Measurements from ENCODE around the gene NPAS2. TPM values are rescaled to one million over a fixed set of nuclear protein-coding genes. Genes with fewer than 3 reads are reported as not detected.

The NPAS2 gene
- total and polyA plus RNA-seq, 2 of the 8 experiments (the other 6 are each of a cell fraction or from before 2014, with no cell fraction given) = 1.8 to 1.9 TPM

DNA sequence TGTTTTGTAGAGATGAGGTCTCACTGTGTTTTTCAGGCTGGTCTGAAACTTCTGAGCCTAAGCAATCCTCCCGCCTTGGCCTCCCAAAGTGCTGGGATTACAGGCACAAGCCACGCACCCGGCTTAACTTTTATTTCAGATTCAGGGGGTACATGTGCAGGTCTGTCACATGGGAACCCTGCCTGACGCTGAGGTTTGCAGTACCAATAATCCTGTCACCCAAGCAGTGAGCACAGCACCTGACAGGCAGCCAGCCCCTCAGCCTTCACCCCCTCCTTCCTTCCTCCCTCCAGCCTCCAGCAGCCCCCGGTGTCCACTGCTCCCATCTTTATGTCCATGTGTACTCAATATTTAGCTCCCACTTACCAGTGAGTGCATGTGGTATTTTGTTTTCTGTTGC lies 136.1 kb downstream of the NPAS2 start:
- no peak overlapping the region for H4K8ac ChIP-seq (ENCODE audit: extremely low read depth, insufficient read depth, low read length)
- H3K79me1 ChIP-seq (ENCODE audit: low read depth, low read length) = no peaks in the 10 kb centered on the region
- H3K4me2 ChIP-seq (ENCODE audit: insufficient read depth in 1 of 2, low read depth in 2 of 2, low read length in 2 of 2) = no peak overlapping the region
- no peaks in the 10 kb centered on the region for H4K20me1 ChIP-seq (replicated peaks in 1 of 2; ENCODE audit: control insufficient read depth in 1 of 2, insufficient read depth in 2 of 2, low read length in 2 of 2)
- H2BK120ac ChIP-seq (replicated peaks; ENCODE audit: low read depth, low read length) = no peak overlapping the region
- no peak overlapping the region for H2BK20ac ChIP-seq (ENCODE audit: low read length)
- no peak overlapping the region for H3K4ac ChIP-seq (replicated peaks; ENCODE audit: insufficient read length, low read depth, low read length)
- H3K9ac ChIP-seq (replicated peaks in 1 of 4; ENCODE audit: extremely low read depth in 1 of 4, low read depth in 3 of 4, low read length in 3 of 4) = no peak overlapping the region
- 95% methylated on average over 5 of the region's 5 CpGs; no CpG with 5 or more reads in 1 of the 2 experiments for WGBS, 2 experiments (ENCODE audit: extremely low coverage in 1 of 2, insufficient coverage in 1 of 2, insufficient read length in 1 of 2, insufficient replicate concordance in 2 of 2, low coverage in 1 of 2, low lambda C conversion rate in 2 of 2, missing lambda C conversion rate in 1 of 2)
- no peaks in the 10 kb centered on the region for H3K36me3 ChIP-seq (ENCODE audit: control insufficient read depth in 2 of 4, insufficient read depth in 4 of 4, low read length in 3 of 4)
- H3K14ac ChIP-seq (ENCODE audit: insufficient read length) = no peak overlapping the region
- ChIA-PET CTCF (ENCODE audit: partially characterized antibody) (interaction anchor here (1.7 kb wide), 1 partner anchor 18 kb away, joined by 5 read pairs; no protein-coding TSS in a partner anchor), POLR2A (ENCODE audit: partially characterized antibody) (no interaction called here)
- H3K9me3 ChIP-seq (ENCODE audit: insufficient read depth in 2 of 2, low read depth in 1 of 2, low read length in 1 of 2) = no peaks in the 10 kb centered on the region
- no peak overlapping the region for H2BK12ac ChIP-seq (ENCODE audit: low read depth, low read length)
- H3K18ac ChIP-seq (ENCODE audit: extremely low read depth, low read length) = no peak overlapping the region
- DNase-seq (ENCODE audit: low read depth in 1 of 2, low spot score in 2 of 2) = no peak
- no peak overlapping the region for H3K56ac ChIP-seq (replicated peaks; ENCODE audit: insufficient read length, low read depth, low read length)
- H4K5ac ChIP-seq (ENCODE audit: insufficient read length, low read depth, low read length) = no peak overlapping the region
- no peaks in the 10 kb centered on the region for H3K27me3 ChIP-seq (replicated peaks in 1 of 4; ENCODE audit: control insufficient read depth in 3 of 4, extremely low read depth in 1 of 4, insufficient read depth in 3 of 4, low read length in 3 of 4)
- no peak for TF ChIP-seq RXRA (IDR thresholded peaks at IDR 0.05; ENCODE audit: insufficient read depth, low read depth, low read length)
- no peak for TF ChIP-seq RAD21 (IDR thresholded peaks at IDR 0.05 in 1 of 2, conservative IDR thresholded peaks at IDR 0.05 in 1 of 2; ENCODE audit: low read depth in 2 of 2, low read length in 2 of 2)
- no peak for TF ChIP-seq ZNF274 (IDR thresholded peaks at IDR 0.05; ENCODE audit: borderline replicate concordance, extremely low read depth, low read length)
- no peak for TF ChIP-seq BACH1 (IDR thresholded peaks at IDR 0.05; ENCODE audit: low read length)
- no peak for TF ChIP-seq TCF12 (IDR thresholded peaks at IDR 0.05; ENCODE audit: low read depth, low read length)
- TF ChIP-seq SIX5 (IDR thresholded peaks at IDR 0.05; ENCODE audit: low read depth, low read length) = no peak
- TF ChIP-seq SP2 (IDR thresholded peaks at IDR 0.05; ENCODE audit: low read length) = no peak
- TF ChIP-seq SIN3A (conservative IDR thresholded peaks at IDR 0.05 in 1 of 2, IDR thresholded peaks at IDR 0.05 in 1 of 2; ENCODE audit: low read depth in 1 of 2, low read length in 2 of 2) = no peak
- TF ChIP-seq CEBPB (IDR thresholded peaks at IDR 0.05; ENCODE audit: low read depth, low read length) = no peak
- TF ChIP-seq, protein P1, sequence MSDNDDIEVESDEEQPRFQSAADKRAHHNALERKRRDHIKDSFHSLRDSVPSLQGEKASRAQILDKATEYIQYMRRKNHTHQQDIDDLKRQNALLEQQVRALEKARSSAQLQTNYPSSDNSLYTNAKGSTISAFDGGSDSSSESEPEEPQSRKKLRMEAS (IDR thresholded peaks at IDR 0.05) = no peak
- no peak for TF ChIP-seq CTBP2 (IDR thresholded peaks at IDR 0.05; ENCODE audit: borderline replicate concordance, insufficient read depth, insufficient read length, low read length)
- no peak for TF ChIP-seq JUN (IDR thresholded peaks at IDR 0.05; ENCODE audit: low read depth, low read length)
- TF ChIP-seq CHD1 (IDR thresholded peaks at IDR 0.05; ENCODE audit: low read depth, low read length) = no peak
- no peak for TF ChIP-seq CBX8 (IDR thresholded peaks at IDR 0.05; ENCODE audit: borderline replicate concordance, low read depth, low read length)
- no peak for TF ChIP-seq EZH2 (IDR thresholded peaks at IDR 0.05; ENCODE audit: low read depth, low read length, severe bottlenecking)
- no peak overlapping the region for H2AK5ac ChIP-seq (ENCODE audit: low read depth, low read length)
- no peak overlapping the region for H2BK15ac ChIP-seq (ENCODE audit: low read length)
- no peaks in the 10 kb centered on the region for H3K79me2 ChIP-seq (ENCODE audit: control insufficient read depth in 1 of 2, insufficient read depth in 2 of 2, low read length in 2 of 2)
- H3K4me1 ChIP-seq (replicated peaks in 1 of 4; ENCODE audit: control insufficient read depth in 3 of 4, insufficient read depth in 4 of 4, low read length in 3 of 4) = peaks cover 0 to 3% (median 0%) of the 10 kb centered on the region in 4 experiments; a peak in 1 of 7 replicates
- H3K27ac ChIP-seq (ENCODE audit: low read depth, low read length) = no peak overlapping the region
- no peak overlapping the region for H2AFZ ChIP-seq (ENCODE audit: low read length)
- H3K23me2 ChIP-seq (ENCODE audit: low read depth, low read length) = no peaks in the 10 kb centered on the region
- H3K23ac ChIP-seq (ENCODE audit: insufficient read length) = no peak overlapping the region
- H3K4me3 ChIP-seq (ENCODE audit: extremely low read depth in 1 of 4, insufficient read depth in 2 of 4, low read depth in 3 of 4, low read length in 4 of 4) = no peak overlapping the region
- no peak overlapping the region for H2BK5ac ChIP-seq (ENCODE audit: low read depth, low read length)
- no peak for FAIRE-seq
- no peak overlapping the region for H4K91ac ChIP-seq (replicated peaks; ENCODE audit: insufficient read length, low read length)

Measured in H1 (cell line).